HepG2 (cell line): ENCODE data around the gene KMT5C. TPM values are rescaled to one million over a fixed set of nuclear protein-coding genes. Genes with fewer than 3 reads are reported as not detected.

ENCODE experiments used
- ATF7 ChIP-seq, 2 experiments: fragments of 450-650 bp in 1 of 2; sonication (generic) in 1 of 2; formaldehyde crosslinking in 1 of 2; IDR thresholded peaks; 2 replicates each; pipeline versions ENCODE4 v1.4.0 to v1.6.1; 2016 to 2020; ENCODE audit warnings: antibody characterized with exemption in 1 of 2, mild to moderate bottlenecking in 1 of 2, missing genetic modification reagents in 1 of 2
- CHCHD3 ChIP-seq: sonication (generic); formaldehyde crosslinking; IDR thresholded peaks from 2 replicates; pipeline ENCODE4 v1.8.0; 2022; ENCODE audit warnings: mild to moderate bottlenecking, missing genetic modification reagents, moderate library complexity
- DMAP1 ChIP-seq: IDR thresholded peaks from 2 replicates; pipeline ENCODE4 v1.6.1; 2016
- FOSL2 ChIP-seq: sonication (generic); formaldehyde crosslinking; IDR thresholded peaks from 2 replicates; pipeline ENCODE4 v1.4.0; 2020; ENCODE audit warnings: missing genetic modification reagents
- NR2F6 ChIP-seq, 2 experiments: IDR thresholded peaks; 2 replicates each; pipeline ENCODE4 v1.6.1; 2016; ENCODE audit warnings: antibody characterized with exemption in 1 of 2, mild to moderate bottlenecking in 1 of 2
- SATB2 ChIP-seq: sonication (generic); formaldehyde crosslinking; IDR thresholded peaks from 2 replicates; pipeline ENCODE4 v1.5.0; 2020; ENCODE audit warnings: missing genetic modification reagents
- SP1 ChIP-seq, 2 experiments: fragments of 450-650 bp in 1 of 2; sonication (generic) in 1 of 2; formaldehyde crosslinking in 1 of 2; IDR thresholded peaks; 2 replicates each; pipeline versions ENCODE4 v1.4.0 to v1.6.1; 2016 to 2020; ENCODE audit warnings: missing genetic modification reagents in 1 of 2
- TFDP1 ChIP-seq: IDR thresholded peaks from 2 replicates; pipeline ENCODE4 v1.6.1; 2016; ENCODE audit warnings: missing compliant biosample characterization, missing genetic modification reagents, borderline replicate concordance
- ZBTB7A ChIP-seq: sonication (generic); formaldehyde crosslinking; IDR thresholded peaks from 2 replicates; pipeline ENCODE4 v1.8.0; 2022; ENCODE audit warnings: mild to moderate bottlenecking, missing genetic modification reagents
- ZNF230 ChIP-seq: sonication (generic); formaldehyde crosslinking; IDR thresholded peaks from 2 replicates; pipeline ENCODE4 v1.4.0; 2020; ENCODE audit warnings: mild to moderate bottlenecking, missing genetic modification reagents
- ZNF687 ChIP-seq: sonication (generic); formaldehyde crosslinking; IDR thresholded peaks from 2 replicates; pipeline ENCODE4 v1.5.1; 2020; ENCODE audit warnings: mild to moderate bottlenecking, missing genetic modification reagents, moderate library complexity
- ZNF704 ChIP-seq: sonication (generic); formaldehyde crosslinking; IDR thresholded peaks from 2 replicates; pipeline ENCODE4 v1.8.1; 2023; ENCODE audit warnings: mild to moderate bottlenecking, inconsistent platforms, moderate library complexity, missing genetic modification reagents, borderline replicate concordance
- ZNF709 ChIP-seq: sonication (generic); formaldehyde crosslinking; IDR thresholded peaks from 2 replicates; pipeline ENCODE4 v1.5.0; 2020; ENCODE audit warnings: mild to moderate bottlenecking, missing genetic modification reagents
- ZSCAN21 ChIP-seq: sonication (generic); formaldehyde crosslinking; IDR thresholded peaks from 2 replicates; pipeline ENCODE4 v1.8.0; 2022; ENCODE audit warnings: mild to moderate bottlenecking, missing genetic modification reagents, moderate library complexity, borderline replicate concordance
- polyA plus RNA-seq, 8 experiments: library from polyadenylated mRNA; depleted of rRNA in 3 of 8; stranded (reverse) in 7 of 8; unstranded in 1 of 8; fragments of >200 nt; fragmentation: Illumina TruSeq in 4 of 8; extraction: Trizol in 4 of 8; gene quantifications; 2 replicates each; pipeline versions ENCODE4 v1.2.1 to v1.2.3, GENCODE V29; 2011 to 2016; ENCODE audit warnings: low read depth in 4 of 8, missing spikeins in 1 of 8, mixed read lengths in 1 of 8; ENCODE audit not compliant: insufficient read depth in 1 of 8
- total RNA-seq, 5 experiments: library from RNA; depleted of rRNA; stranded (reverse); fragments of >200 nt; fragmentation: Illumina TruSeq; extraction: Trizol; gene quantifications; 2 replicates each; pipeline ENCODE4 v1.2.3, GENCODE V29; 2016; ENCODE audit warnings: low read depth in 1 of 5
- TF ChIP-seq, protein P1 (sequence below): IDR thresholded peaks from 2 replicates; pipeline ENCODE4 v1.6.1; 2016; ENCODE audit warnings: low read depth
- TF ChIP-seq, protein P2 (sequence below): sonication (generic); formaldehyde crosslinking; IDR thresholded peaks from 2 replicates; pipeline ENCODE4 v1.4.0; 2020; ENCODE audit warnings: missing genetic modification reagents
- TF ChIP-seq, protein P3 (sequence below): sonication (generic); formaldehyde crosslinking; IDR thresholded peaks from 2 replicates; pipeline ENCODE4 v1.4.0; 2020; ENCODE audit warnings: missing genetic modification reagents

The KMT5C gene
- total and polyA plus RNA-seq, 2 of the 13 experiments (the other 11 are each of a cell fraction or from before 2014, with no cell fraction given), result 5.5 to 9.0 TPM

- peak; percentile 71 for TF ChIP-seq ZNF687 (CRISPR knock-in tag)
- TF ChIP-seq, protein P1, sequence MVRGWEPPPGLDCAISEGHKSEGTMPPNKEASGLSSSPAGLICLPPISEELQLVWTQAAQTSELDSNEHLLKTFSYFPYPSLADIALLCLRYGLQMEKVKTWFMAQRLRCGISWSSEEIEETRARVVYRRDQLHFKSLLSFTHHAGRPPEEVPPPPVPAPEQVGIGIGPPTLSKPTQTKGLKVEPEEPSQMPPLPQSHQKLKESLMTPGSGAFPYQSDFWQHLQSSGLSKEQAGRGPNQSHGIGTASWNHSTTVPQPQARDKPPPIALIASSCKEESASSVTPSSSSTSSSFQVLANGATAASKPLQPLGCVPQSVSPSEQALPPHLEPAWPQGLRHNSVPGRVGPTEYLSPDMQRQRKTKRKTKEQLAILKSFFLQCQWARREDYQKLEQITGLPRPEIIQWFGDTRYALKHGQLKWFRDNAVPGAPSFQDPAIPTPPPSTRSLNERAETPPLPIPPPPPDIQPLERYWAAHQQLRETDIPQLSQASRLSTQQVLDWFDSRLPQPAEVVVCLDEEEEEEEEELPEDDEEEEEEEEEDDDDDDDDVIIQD (CRISPR knock-in tag), result no peak
- TF ChIP-seq FOSL2 (CRISPR knock-in tag), result peak; percentile 51
- TF ChIP-seq CHCHD3, result no peak
- TF ChIP-seq NR2F6 (IDR thresholded peaks at IDR 0.05), result no peak
- peak; percentile 39; the same call in 1 of the 2 replicates for TF ChIP-seq NR2F6 (CRISPR knock-in tag; IDR thresholded peaks at IDR 0.05)
- peak; percentile 87; the same call in 1 of the 2 replicates for TF ChIP-seq ZSCAN21
- peak; percentile 37; the same call in 1 of the 2 replicates for TF ChIP-seq ZNF704 (CRISPR knock-in tag)
- 0 out of 2 replicates have a peak, but pooled peaks have one; percentile 29 for TF ChIP-seq ZBTB7A (CRISPR knock-in tag)
- no peak for TF ChIP-seq ATF7 (IDR thresholded peaks at IDR 0.05)
- no peak for TF ChIP-seq ATF7 (CRISPR knock-in tag; IDR thresholded peaks at IDR 0.05)
- TF ChIP-seq, protein P2, sequence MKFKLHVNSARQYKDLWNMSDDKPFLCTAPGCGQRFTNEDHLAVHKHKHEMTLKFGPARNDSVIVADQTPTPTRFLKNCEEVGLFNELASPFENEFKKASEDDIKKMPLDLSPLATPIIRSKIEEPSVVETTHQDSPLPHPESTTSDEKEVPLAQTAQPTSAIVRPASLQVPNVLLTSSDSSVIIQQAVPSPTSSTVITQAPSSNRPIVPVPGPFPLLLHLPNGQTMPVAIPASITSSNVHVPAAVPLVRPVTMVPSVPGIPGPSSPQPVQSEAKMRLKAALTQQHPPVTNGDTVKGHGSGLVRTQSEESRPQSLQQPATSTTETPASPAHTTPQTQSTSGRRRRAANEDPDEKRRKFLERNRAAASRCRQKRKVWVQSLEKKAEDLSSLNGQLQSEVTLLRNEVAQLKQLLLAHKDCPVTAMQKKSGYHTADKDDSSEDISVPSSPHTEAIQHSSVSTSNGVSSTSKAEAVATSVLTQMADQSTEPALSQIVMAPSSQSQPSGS (CRISPR knock-in tag), result no peak
- TF ChIP-seq, protein P3, sequence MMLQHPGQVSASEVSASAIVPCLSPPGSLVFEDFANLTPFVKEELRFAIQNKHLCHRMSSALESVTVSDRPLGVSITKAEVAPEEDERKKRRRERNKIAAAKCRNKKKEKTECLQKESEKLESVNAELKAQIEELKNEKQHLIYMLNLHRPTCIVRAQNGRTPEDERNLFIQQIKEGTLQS (CRISPR knock-in tag), result peak; percentile 21; the same call in 1 of the 2 replicates
- peak; percentile 76; the same call in 1 of the 2 replicates for TF ChIP-seq ZNF230 (CRISPR knock-in tag)
- peak; percentile 72 for TF ChIP-seq ZNF709 (CRISPR knock-in tag)
- peak; percentile 73; the same call in 1 of the 2 replicates for TF ChIP-seq TFDP1
- TF ChIP-seq DMAP1 (CRISPR knock-in tag), result peak; percentile 95
- peak; percentile 89 for TF ChIP-seq SATB2 (CRISPR knock-in tag)
- no peak for TF ChIP-seq SP1 (IDR thresholded peaks at IDR 0.05)
- peak; percentile 77 for TF ChIP-seq SP1 (CRISPR knock-in tag; IDR thresholded peaks at IDR 0.05)
Observed at GRCh38 chr19:55385724-55386492, 46.2 kb downstream of the KMT5C start, which contains the start of gene RPL28 (continued).
